GM18907 (cell line): Measurements from ENCODE around the gene RSU1.

Source experiments
- ATAC-seq: cut with Tn5 transposase; IDR thresholded peaks from one replicate; pipeline ENCODE4 v1.9.1; 2021; ENCODE audit warnings: mild to moderate bottlenecking, moderate library complexity; ENCODE audit not compliant: unreplicated experiment

RSU1 gene

DNA sequence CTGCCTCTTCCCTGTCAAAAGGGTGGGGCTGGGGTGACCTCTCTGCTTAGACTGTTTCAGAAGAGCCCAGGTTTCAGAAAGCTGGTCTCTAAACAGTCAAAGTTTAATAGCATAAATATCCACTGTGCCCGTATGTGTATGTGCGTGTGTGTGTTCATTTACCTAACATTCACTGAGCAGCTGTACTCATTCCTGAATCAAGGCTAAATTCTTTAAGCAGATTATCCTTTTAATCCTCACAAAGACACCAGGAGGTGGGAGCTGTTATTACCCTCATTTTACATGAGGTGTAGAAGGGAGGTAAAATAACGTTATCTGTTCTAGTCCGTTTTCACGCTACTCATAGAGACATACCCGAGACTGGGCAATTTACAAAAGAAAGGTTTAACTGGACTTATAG lies 72.2 kb downstream of the RSU1 start:
- ATAC-seq, result no peak

DNA sequence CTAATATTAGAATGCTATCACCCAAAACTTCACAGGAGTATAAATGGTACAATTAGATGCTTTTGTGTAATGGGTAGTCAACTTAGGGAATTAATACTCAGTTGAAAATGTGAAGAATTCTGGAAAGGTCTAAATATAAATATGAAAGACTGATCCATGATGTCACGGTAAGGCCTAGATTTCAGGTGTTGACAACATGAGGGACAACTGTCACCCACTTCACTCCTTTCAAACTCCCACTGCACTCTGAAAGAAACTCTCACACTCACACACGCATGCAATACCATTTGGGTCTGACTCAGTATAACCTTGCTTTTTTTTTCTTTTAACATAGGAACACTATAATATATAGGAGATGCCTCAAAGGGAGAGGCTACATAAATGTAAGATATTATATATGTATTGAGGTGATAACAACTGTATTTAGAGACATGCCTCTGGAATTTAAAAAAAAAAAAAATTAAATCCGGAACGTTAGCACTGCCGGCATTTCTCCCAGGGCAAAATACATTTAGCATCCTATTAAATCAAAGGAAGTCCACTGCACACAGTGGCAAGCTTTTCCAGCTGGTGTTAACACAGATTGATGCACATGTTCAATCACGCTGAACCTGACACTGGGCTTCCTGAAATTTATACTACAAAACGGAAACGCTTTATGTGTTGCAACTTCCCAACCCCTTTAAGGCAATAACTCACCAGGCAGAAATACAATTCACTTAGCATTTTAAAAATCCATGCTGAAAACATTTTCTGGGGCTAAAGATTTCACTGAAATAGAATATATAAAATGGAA lies 74.9 kb downstream of the RSU1 start:
- ATAC-seq, result no peak

DNA sequence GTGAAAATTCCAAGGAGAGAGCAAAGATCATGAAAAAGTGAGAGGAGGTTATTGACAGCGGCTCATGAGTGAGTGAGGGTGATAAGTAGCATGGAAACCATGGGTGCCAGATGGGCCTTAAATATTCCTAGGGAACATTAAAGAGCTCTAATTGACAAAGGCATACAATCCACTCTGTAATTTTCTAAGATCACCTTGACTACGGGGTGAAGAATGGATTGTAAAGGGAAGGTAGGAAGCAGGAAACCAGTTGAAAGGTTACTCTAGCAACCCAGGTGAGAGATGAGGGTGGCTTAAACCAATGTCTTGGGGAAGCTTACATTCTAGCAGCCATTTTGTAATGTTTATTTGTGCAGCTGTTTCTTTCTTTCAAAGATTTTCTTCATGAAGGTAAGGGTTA lies 75.7 kb downstream of the RSU1 start:
- ATAC-seq, result no peak

DNA sequence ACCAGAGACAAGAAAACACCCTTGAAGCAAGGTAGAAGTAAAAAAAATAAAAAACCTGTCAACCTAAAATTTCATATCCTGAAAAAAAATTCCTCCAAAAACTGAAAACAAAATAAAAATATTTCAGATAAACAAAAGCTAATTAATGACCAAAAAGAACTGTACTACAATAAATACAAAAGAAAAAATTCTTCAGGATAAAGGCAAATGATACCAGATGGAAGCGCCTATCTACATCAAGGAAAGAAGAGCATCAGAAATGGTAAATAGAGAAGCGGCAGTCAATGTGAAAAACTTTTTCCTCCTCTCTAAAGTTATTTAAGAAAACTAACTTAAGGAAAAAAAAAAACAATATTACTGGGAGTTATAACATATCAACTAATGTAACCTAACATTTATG lies 79.8 kb downstream of the RSU1 start:
- no peak for ATAC-seq

DNA sequence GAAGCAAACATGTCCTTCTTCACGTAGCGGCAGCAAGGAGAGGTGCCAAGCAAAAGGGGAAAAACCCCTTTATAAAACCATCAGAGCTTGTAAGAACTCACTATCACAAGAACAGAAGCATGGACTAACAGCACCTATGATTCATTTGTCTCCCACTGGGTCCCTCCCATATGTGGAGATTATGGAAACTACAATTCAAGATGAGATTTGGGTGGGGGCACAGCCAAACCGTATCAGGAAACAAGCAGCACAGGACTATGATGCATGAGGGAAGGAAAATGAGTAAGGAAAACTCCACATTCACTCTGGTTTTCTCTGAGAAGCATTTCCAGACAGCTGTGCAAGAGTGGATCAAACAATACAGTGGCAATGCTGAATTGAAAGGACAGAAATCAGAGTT lies 81.6 kb downstream of the RSU1 start:
- ATAC-seq, result no peak

DNA sequence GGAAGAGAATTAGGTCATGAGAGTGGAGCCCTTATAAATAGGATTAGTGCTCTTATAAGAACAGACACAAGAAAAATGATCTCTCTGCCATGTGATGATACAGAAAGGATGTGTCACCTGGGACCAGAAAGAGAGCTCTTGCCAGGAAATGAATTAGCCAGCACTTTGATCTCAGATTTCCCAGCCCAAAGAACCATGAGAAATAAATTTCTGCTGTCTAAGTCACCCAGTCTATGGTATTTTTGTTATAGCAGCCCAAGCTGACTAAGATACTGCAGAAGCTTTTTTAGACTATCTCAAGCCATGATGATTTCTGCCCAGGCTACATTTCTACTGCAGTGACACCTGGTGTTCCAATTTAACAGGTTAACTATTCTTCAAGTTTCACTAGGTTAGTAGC lies 84.8 kb downstream of the RSU1 start:
- no peak for ATAC-seq

DNA sequence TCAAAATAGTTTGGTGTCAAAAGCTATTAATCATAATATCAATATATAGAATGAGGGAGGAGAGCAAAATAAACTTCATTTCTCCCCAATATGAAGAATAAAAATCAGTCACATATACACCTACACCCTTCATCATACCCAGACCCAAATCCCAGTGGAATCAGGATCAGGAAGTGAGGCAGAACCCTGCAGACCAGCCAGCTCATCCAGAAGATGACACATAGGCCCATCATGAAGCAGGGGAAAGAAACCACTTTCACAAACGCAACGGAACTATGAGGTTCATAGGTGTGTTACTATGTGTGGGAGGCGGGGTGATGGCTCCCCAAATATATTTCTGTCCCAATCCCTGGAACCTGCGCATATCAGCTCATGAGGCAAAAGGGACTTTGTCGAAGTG lies 89.0 kb downstream of the RSU1 start:
- no peak for ATAC-seq

DNA sequence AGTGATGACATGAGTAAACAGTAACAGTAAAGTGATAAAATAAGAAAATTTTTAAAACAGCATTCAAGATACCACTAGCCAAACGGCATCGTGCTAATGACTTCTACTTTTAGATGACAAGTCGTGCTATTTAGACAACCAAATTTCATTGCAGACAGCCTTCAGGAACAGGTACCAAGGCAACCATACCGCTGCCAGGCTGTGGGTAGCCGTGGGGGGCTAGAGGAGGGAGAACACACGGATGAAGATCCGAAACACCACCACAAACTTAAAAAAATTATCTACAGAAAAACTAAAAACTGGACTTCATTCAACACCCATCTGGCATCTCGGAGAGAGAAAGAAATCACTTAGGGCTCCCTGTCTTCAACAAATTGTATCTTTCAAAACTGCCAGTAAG lies 89.6 kb downstream of the RSU1 start:
- ATAC-seq, result no peak

DNA sequence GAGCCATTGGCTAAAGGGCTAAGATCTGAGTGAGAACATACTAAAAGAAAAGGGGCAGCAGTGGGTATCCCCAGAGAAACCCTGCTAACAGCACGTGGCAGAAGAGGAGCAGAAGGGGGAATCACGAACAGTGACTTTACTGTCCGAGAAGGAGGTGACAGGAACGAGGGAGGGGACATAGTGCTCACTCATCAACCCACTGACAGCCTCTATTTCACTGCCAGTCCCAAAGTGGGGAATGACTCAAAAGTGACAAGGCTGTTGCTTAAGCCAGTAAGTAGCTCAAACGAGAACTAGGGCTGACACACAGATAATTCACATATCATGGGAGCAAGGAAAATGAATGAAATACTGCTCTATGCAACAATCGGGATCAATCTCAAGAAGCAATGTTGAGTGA lies 92.7 kb downstream of the RSU1 start:
- no peak for ATAC-seq

DNA sequence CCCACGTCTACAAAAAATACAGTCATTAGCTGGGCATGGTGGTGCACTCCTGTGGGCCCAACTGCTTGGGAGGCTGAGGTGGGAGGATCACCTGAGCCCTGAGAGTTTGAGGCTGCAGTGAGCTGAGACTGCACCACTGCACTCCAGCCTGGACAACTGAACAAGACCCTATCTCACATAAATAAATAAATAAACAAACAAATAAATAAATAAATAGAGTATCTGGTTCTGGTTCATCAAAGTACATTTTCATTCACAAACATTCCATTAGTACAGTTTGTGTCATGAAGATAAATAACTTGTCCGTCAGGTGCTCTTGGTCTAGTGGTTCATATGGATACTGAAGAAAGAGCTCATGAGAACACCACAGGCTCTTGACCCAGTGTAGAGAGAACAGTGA lies 96.4 kb downstream of the RSU1 start:
- no peak for ATAC-seq

DNA sequence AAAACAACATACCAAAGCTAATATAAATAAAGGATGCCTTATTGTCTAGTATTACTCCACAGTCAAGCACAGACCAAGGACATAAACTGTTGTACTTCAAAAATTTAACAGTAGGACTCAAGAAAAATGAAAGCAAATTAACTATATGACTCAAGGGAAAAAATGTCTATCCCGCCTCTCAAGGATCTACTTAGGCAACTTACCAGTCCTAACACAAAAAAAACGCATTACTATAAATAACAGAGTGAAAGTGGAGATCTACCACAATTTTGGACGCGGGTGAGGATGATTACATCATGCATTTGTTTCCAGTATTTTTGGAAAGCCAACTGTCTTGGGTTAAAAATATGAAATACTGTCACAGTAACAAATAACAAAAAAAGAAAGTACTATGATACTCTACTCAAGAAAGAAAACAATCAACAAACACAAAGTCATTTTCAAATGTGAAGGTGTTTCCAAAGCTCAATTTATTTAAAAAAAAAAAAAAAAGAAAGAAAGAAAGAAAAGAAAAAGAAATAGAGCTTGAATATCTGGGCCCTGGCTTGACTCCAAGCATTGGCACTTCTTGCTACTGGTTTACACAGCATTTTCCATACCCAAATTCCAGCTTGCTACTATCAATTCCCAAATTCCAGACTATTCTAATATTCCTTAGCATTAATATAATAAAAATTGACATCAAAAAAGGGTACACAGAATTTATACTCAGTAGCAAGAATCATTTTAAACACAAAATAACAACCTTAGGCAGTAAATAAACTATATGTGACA lies 99.4 kb downstream of the RSU1 start:
- no peak for ATAC-seq

DNA sequence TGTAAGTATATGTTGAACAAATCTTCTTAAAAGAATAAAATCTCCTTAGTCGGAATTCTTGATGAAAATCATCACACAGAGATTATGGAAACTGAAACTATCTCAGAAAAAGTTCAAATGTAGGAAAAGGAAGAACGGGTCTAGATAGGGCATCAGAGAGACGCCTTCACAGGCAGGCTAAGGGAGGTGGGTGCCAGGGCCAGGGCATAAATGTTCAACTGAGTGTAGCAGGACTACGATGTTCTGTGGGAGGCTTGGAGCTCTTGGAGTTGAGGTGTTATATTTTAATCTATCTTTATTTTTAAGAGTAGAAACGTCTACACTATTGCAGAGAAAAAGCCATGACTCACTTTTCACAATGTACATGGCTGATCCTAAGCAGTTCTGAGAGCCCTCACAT lies 101.2 kb downstream of the RSU1 start:
- ATAC-seq, result no peak

DNA sequence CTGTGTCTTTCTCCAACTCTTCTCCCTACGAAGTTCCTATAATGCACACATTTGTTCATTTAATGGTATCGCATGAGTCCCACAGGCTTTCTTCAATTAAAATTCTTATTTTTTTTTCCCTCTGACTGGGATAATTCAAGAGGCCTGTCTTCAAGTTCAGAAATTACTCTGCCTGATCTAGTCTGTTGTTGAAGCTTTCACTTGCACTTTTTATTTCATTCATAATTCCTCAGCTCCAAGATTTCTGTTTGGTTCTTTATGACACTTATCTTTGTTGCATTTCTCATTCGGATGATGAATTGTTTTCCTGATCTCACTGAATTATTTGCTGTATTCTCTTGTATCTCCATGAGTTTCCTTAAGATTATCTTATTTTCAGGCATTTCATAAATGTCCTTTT lies 103.9 kb downstream of the RSU1 start:
- ATAC-seq, result no peak

DNA sequence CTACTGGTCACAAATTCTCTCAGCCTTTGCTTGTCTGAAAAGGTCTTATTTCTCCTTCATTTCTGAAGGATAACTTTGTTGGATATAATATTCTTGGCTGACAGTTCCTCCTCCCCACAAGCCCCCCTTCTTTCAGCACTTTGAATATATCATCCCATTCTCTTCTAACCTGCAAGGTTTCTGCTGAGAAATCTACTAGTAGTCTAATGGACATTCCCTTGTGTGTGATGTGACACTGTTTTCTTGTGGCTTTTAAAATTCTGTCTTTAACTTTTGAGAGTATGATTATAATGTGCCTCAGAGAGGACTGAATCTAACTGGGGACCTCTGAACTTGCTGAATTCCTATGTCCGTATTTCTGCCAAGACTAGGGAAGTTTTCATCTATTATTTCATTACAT lies 104.3 kb downstream of the RSU1 start:
- no peak for ATAC-seq

DNA sequence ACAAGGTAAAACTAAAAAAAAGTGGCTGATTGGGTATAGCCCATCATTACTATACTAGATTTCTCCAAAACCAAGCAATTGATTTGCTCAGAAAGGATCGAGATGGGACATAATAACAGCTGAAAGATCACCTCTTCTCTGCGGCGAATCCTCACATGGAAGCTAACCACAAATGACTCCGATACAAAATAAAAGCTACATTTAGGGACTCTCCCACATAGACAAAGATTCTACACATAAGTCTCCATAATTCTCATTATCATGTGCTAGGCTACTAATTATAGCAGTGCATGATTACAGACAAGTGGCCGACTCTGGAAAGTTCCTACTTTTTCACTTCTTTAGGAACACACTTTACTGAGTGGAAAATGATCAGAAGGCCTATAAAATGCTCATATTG lies 116.9 kb downstream of the RSU1 start:
- no peak for ATAC-seq

DNA sequence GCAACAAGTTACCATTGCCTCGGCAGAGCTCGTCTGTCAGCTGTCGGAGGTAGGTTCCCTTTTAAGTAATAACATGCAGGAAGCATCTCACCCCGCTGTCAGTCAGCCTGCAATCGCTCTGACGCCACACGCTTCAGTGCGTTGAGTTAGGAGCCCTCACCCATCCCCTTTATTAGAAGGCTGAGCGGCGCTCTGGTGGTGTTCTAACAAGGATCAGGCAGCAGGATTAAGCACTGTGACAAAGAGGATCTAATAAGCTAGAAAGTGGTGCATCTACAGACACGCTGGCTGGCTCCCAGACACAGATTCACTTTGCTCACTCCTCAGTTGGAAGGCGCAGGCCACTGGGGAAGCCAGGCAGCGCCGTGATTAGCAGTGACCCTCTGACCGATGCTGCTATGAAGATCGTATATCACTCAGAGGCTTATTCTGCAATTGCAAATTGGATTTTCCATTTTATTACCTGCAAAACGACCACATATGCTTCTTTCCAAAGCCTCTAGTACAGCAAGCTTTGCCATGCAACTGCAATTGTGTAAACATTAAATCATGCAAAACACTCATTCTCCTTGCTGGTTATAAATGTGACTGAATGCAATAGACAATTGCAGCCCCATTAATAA lies 117.7 kb downstream of the RSU1 start:
- no peak for ATAC-seq

DNA sequence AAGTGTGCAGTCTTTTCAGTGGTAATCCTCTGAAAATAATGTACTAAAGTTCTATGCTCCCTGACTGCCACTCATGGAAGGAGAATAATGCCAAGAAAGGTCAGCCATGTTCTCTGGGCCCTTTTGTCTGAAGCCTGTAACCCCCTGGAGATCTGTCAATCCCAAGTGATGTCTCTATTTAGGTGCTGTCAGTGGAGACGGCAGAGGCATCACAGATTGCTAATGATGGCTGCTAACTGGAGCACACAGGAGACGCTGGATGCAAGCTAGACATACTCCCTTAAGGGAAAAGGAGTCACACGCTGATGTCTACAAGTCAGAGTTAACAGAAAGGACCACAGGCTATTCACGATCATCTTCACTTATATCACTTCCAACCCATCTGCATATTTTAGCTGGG lies 118.8 kb downstream of the RSU1 start:
- no peak for ATAC-seq

DNA sequence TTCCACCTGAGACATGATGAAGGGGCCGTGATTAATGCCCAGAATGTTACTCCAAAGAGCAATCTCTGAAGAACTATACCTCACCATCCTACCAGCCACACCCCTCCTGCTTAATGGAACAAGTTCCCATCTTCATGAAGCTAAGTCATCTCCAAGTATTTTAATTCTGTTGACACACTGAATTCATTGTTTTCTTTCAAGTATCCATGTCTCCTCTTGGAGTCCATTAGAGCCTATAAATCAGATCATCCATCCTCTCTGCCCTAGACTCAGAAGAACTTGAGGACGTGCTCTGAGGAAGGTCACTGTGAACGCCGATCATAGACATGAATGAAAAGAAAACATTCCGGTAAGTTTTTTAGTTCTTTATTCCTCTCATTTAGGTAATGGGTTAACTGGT lies 126.8 kb downstream of the RSU1 start:
- no peak for ATAC-seq

DNA sequence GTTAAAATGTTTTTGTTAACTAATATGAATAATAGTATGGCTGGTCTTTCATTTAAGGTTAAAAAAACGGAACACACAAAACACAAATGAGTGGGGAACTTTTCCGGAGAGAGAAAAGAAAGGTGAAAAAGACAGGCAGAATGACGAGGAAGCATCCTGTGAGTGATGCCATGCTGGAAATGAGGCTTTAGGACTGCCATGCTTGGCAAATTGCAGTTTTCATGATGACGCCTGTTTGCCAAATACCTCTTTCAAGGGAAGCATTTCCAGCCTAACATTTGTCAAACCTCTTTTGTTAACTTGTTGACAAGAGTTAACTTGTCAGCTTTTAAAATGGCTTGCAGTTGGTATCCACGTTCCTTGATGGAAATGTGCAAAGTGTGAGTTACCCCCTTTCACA lies 127.5 kb downstream of the RSU1 start:
- no peak for ATAC-seq

DNA sequence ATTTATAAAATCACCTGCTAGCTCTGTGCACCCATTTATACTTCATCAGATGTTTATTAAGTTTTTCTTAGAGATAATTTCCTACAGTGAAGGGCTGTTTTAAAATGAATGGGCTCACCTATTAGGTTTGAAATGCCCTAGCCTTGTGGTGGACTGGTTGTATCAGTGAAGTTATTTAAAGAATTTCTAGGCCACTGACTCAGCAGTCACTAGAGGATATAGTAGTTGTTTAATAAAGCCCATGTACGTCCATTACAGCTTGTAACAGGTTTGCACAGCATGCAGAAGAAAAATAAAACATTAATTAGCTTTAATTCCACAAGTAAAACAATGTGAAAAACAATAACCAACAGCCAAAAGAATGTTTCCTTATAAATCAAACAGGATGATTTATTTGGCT lies 128.0 kb downstream of the RSU1 start:
- ATAC-seq, result no peak

DNA sequence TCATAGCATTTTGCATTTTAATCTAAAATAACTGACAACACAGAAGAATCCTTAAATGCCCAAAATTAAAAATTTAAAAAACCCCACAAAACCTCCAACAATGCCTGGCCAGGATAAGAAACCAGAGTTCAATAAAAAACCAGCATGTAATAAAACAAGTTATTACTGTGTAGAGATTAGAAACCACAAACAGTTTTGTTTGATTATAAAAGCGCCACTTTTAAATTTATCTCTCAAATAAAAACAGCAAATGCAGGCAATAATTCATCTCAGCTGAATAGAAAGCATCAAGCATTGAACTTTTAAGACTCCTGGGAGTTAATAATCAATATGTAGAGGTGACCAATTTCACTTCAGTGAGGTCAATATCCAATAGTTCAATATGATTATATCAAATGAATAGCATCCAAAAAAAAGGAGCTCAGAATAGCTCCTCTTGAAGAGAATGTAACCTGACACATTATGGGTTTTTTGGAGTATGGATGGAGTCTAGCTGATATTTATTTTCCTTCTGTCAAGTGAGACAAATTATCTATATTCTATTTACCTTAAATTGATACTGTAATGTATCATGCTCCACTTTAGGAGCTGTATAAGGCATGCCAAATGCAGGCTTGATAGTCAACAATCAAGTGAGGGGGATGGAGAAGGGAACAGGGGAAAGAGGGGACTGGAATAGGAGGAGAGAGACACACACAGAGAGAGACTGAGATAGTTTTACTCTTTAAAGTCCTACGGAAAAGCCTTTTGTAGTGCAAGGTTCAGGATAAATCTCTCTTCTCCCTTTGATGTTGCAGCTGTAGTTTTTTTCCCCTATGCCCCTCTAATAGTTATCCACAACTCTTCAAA lies 130.9 kb downstream of the RSU1 start:
- ATAC-seq, result no peak
